Activated effector memory CD4-positive, alpha-beta T cell treated with Interleukin-2 at 50 U/mL for 16 hours (primary cell): Measurements from ENCODE around the gene TTC28.

Source experiments
- DNase-seq: peaks from one replicate; pipeline ENCODE4 v3.0.0-alpha.2; 2020

The TTC28 gene

GRCh38 chr22:28435982-28436381 is 243.7 kb downstream of the TTC28 start:
- no peak for DNase-seq

GRCh38 chr22:28435140-28435768 is 244.4 kb downstream of the TTC28 start:
- DNase-seq = no peak

- DNase-seq = no peak
Measured at GRCh38 chr22:28430466-28431025, 249.1 kb downstream of the TTC28 start.

GRCh38 chr22:28429711-28430110 is 249.9 kb downstream of the TTC28 start:
- no peak for DNase-seq

- no peak for DNase-seq
Measured at GRCh38 chr22:28428271-28428670, 251.4 kb downstream of the TTC28 start.

GRCh38 chr22:28426346-28427132 is 253.1 kb downstream of the TTC28 start:
- DNase-seq = no peak

- DNase-seq = no peak
Measured at GRCh38 chr22:28425211-28425610, 254.4 kb downstream of the TTC28 start.

GRCh38 chr22:28424427-28425080 is 255.1 kb downstream of the TTC28 start:
- DNase-seq = no peak

- DNase-seq = no peak
Measured at GRCh38 chr22:28419919-28420318, 259.7 kb downstream of the TTC28 start.

GRCh38 chr22:28418008-28418407 is 261.6 kb downstream of the TTC28 start:
- no peak for DNase-seq

- no peak for DNase-seq
Measured at GRCh38 chr22:28417431-28417830, 262.2 kb downstream of the TTC28 start.

GRCh38 chr22:28414913-28415312 is 264.7 kb downstream of the TTC28 start:
- no peak for DNase-seq

- DNase-seq = no peak
Measured at GRCh38 chr22:28413612-28414399, 265.8 kb downstream of the TTC28 start.

GRCh38 chr22:28412109-28412508 is 267.5 kb downstream of the TTC28 start:
- no peak for DNase-seq

GRCh38 chr22:28411125-28411524 is 268.5 kb downstream of the TTC28 start:
- DNase-seq = no peak

GRCh38 chr22:28410050-28410816 is 269.4 kb downstream of the TTC28 start:
- no peak for DNase-seq

- no peak for DNase-seq
Measured at GRCh38 chr22:28408709-28409108, 270.9 kb downstream of the TTC28 start.

GRCh38 chr22:28407645-28408044 is 272.0 kb downstream of the TTC28 start:
- DNase-seq = no peak

- DNase-seq = no peak
Measured at GRCh38 chr22:28406246-28406645, 273.4 kb downstream of the TTC28 start.

GRCh38 chr22:28405588-28405987 is 274.1 kb downstream of the TTC28 start:
- no peak for DNase-seq

- DNase-seq = no peak
Measured at GRCh38 chr22:28402539-28402938, 277.1 kb downstream of the TTC28 start.

GRCh38 chr22:28402060-28402459 is 277.6 kb downstream of the TTC28 start:
- DNase-seq = no peak
